ENCODE data around the gene RNF222. TPM values are rescaled to one million over a fixed set of nuclear protein-coding genes. Genes with fewer than 3 reads are reported as not detected.
A peak's percentile ranks its signal among the peaks of the same experiment; 100 is the strongest.

The RNF222 gene
- total and polyA plus RNA-seq, 8 donors = 0.08 to 0.15 (median 0.13) TPM; not detected in 3

GRCh38 chr17:8441690-8442089 is 44.1 kb upstream of the RNF222 start:
- TF ChIP-seq CTCF (IDR thresholded peaks at IDR 0.05) = no peak
- H3K36me3 ChIP-seq = peaks cover 0 to 52% of the 10 kb centered on the region in 2 donors
- peak overlapping the region in 1 of 2 donors; percentile 45 for H3K27ac ChIP-seq
- intact Hi-C loops (cut with DNase I) = no loop called here
- H3K4me3 ChIP-seq = no peak overlapping the region
- no peaks in the 10 kb centered on the region for H3K9me3 ChIP-seq
- H3K27me3 ChIP-seq = no peaks in the 10 kb centered on the region
- no peak for ATAC-seq
- H3K4me1 ChIP-seq = peaks cover 5 to 73% of the 10 kb centered on the region in 2 donors
- no peak for DNase-seq

- Histone ChIP-seq H3K4me3 (no peak overlapping the region), H3K4me1 (peaks cover 5 to 64% of the 10 kb centered on the region in 2 donors), H3K27ac (no peak overlapping the region), H3K36me3 (peaks cover 0 to 33% of the 10 kb centered on the region in 2 donors), H3K9me3 (no peaks in the 10 kb centered on the region), H3K27me3 (no peaks in the 10 kb centered on the region)
- DNase-seq (no peak), ATAC-seq (no peak)
- TF ChIP-seq CTCF (IDR thresholded peaks at IDR 0.05) = no peak
- intact Hi-C loops (cut with DNase I) = no loop called here
Measured at GRCh38 chr17:8439681-8440080, 42.1 kb upstream of the RNF222 start.

GRCh38 chr17:8438441-8438840 is 40.8 kb upstream of the RNF222 start:
- no peak for ATAC-seq
- intact Hi-C loops (cut with DNase I) = no loop called here
- TF ChIP-seq CTCF (IDR thresholded peaks at IDR 0.05) = no peak
- DNase-seq = no peak
- Histone ChIP-seq H3K4me3 (no peak overlapping the region), H3K9me3 (no peaks in the 10 kb centered on the region), H3K27ac (no peak overlapping the region), H3K36me3 (peaks cover 0 to 23% of the 10 kb centered on the region in 2 donors), H3K27me3 (no peaks in the 10 kb centered on the region), H3K4me1 (peaks cover 5 to 52% of the 10 kb centered on the region in 2 donors)

GRCh38 chr17:8436844-8437171 is 39.2 kb upstream of the RNF222 start:
- no peak for ATAC-seq
- peaks cover 0 to 23% of the 10 kb centered on the region in 2 donors for H3K36me3 ChIP-seq
- intact Hi-C loops (cut with DNase I) = no loop called here
- H3K4me3 ChIP-seq = peak overlapping the region; percentile 75 to 96
- H3K27ac ChIP-seq = peak overlapping the region; percentile 98 to 100
- no peaks in the 10 kb centered on the region for H3K9me3 ChIP-seq
- H3K4me1 ChIP-seq = peaks cover 5 to 41% of the 10 kb centered on the region in 2 donors
- H3K27me3 ChIP-seq = no peaks in the 10 kb centered on the region
- DNase-seq = no peak
- no peak for TF ChIP-seq CTCF (IDR thresholded peaks at IDR 0.05)

GRCh38 chr17:8436169-8436843 is 38.7 kb upstream of the RNF222 start:
- no peak for TF ChIP-seq CTCF (IDR thresholded peaks at IDR 0.05)
- intact Hi-C loops (cut with DNase I) = no loop called here

More at GRCh38 chr17:8436169-8436843, 38.7 kb upstream of the RNF222 start:
- DNase-seq = peak; percentile 68 to 94 (median 71)
- peaks cover 5 to 36% of the 10 kb centered on the region in 2 donors for H3K4me1 ChIP-seq
- peak overlapping the region; percentile 75 to 96 for H3K4me3 ChIP-seq
- H3K9me3 ChIP-seq = no peaks in the 10 kb centered on the region
- H3K36me3 ChIP-seq = peaks cover 0 to 23% of the 10 kb centered on the region in 2 donors
- H3K27ac ChIP-seq = peak overlapping the region; percentile 98 to 100
- H3K27me3 ChIP-seq = no peaks in the 10 kb centered on the region
- ATAC-seq = peak; percentile 85
